ENCODE measurements around the gene BMF.
A peak's percentile ranks its signal among the peaks of the same experiment; 100 is the strongest.
"Not testable (repeated sequence)": the region's sequence is repeated elsewhere in the genome, so short reads cannot be mapped to it uniquely, and the experiment has no call there.

The BMF gene

GRCh38 chr15:40128766-40129660 is 20.3 kb upstream of the BMF start:
- no peak for DNase-seq

- DNase-seq = no peak
Measured at GRCh38 chr15:40125950-40126349, 17.3 kb upstream of the BMF start.

GRCh38 chr15:40124807-40125285 is 16.2 kb upstream of the BMF start:
- not testable (repeated sequence) for DNase-seq

GRCh38 chr15:40124333-40124732 is 15.7 kb upstream of the BMF start:
- DNase-seq = not testable (repeated sequence)

GRCh38 chr15:40123863-40124262 is 15.2 kb upstream of the BMF start:
- not testable (repeated sequence) for DNase-seq

GRCh38 chr15:40122989-40123388 is 14.3 kb upstream of the BMF start:
- DNase-seq = not testable (repeated sequence)

- no peak for DNase-seq
Measured at GRCh38 chr15:40121911-40122638, 13.4 kb upstream of the BMF start.

GRCh38 chr15:40118473-40118872 is 9.8 kb upstream of the BMF start:
- DNase-seq = no peak

GRCh38 chr15:40115670-40116093 is 7.0 kb upstream of the BMF start:
- no peak for DNase-seq

GRCh38 chr15:40115106-40115505 is 6.4 kb upstream of the BMF start:
- not testable (repeated sequence) for DNase-seq

GRCh38 chr15:40114218-40114617 is 5.5 kb upstream of the BMF start:
- no peak for DNase-seq

- DNase-seq = no peak
Measured at GRCh38 chr15:40112789-40113188, 4.1 kb upstream of the BMF start.

GRCh38 chr15:40111888-40112287 is 3.2 kb upstream of the BMF start:
- no peak for DNase-seq

GRCh38 chr15:40110866-40111550 is 2.3 kb upstream of the BMF start:
- DNase-seq = no peak

GRCh38 chr15:40108061-40108854 is 421 bp downstream of the BMF start:
- no peak for DNase-seq

- no peak for DNase-seq
Measured at GRCh38 chr15:40106203-40107161, 2.2 kb downstream of the BMF start.

GRCh38 chr15:40105517-40106202 is 3.0 kb downstream of the BMF start:
- DNase-seq = peak; percentile 40

- peak; percentile 74 for DNase-seq
Measured at GRCh38 chr15:40104865-40105516, 3.7 kb downstream of the BMF start.

GRCh38 chr15:40104296-40104864 is 4.3 kb downstream of the BMF start:
- DNase-seq = no peak

GRCh38 chr15:40103864-40104271 is 4.8 kb downstream of the BMF start:
- no peak for DNase-seq

Data from activated CD8-positive, alpha-beta memory T cell treated with anti-CD3 and anti-CD28 coated beads, Interleukin-2, amount 50 U/mL, for 4 hours (primary cell).